ENCODE results near the gene RNGTT.
"Not testable (repeated sequence)": the region's sequence is repeated elsewhere in the genome, so short reads cannot be mapped to it uniquely, and the experiment has no call there.

Gene RNGTT

GRCh38 chr6:88722686-88723085 lies 240.7 kb downstream of the RNGTT start:
- DNase-seq (ENCODE audit: low spot score) = no peak

- not testable (repeated sequence) for DNase-seq (ENCODE audit: low spot score)
These were observed 247.0 kb downstream of the RNGTT start for GRCh38 chr6:88716399-88716798.

- no peak for DNase-seq (ENCODE audit: low spot score)
These were observed 251.0 kb downstream of the RNGTT start for GRCh38 chr6:88712243-88712936.

GRCh38 chr6:88709819-88710246 lies 253.6 kb downstream of the RNGTT start:
- DNase-seq (ENCODE audit: low spot score) = no peak

GRCh38 chr6:88708197-88708744 lies 255.1 kb downstream of the RNGTT start:
- no peak for DNase-seq (ENCODE audit: low spot score)

GRCh38 chr6:88705601-88706000 lies 257.8 kb downstream of the RNGTT start:
- DNase-seq (ENCODE audit: low spot score) = no peak

GRCh38 chr6:88704980-88705379 lies 258.4 kb downstream of the RNGTT start:
- no peak for DNase-seq (ENCODE audit: low spot score)

GRCh38 chr6:88702956-88703556 lies 260.4 kb downstream of the RNGTT start:
- no peak for DNase-seq (ENCODE audit: low spot score)

GRCh38 chr6:88698661-88699060 lies 264.8 kb downstream of the RNGTT start:
- no peak for DNase-seq (ENCODE audit: low spot score)

GRCh38 chr6:88695937-88696336 lies 267.5 kb downstream of the RNGTT start:
- no peak for DNase-seq (ENCODE audit: low spot score)

GRCh38 chr6:88683734-88684133 lies 279.7 kb downstream of the RNGTT start:
- no peak for DNase-seq (ENCODE audit: low spot score)

GRCh38 chr6:88680654-88681053 lies 282.8 kb downstream of the RNGTT start:
- no peak for DNase-seq (ENCODE audit: low spot score)

- no peak for DNase-seq (ENCODE audit: low spot score)
These were observed 283.6 kb downstream of the RNGTT start for GRCh38 chr6:88679841-88680240.

GRCh38 chr6:88677356-88677755 lies 286.1 kb downstream of the RNGTT start:
- no peak for DNase-seq (ENCODE audit: low spot score)

- no peak for DNase-seq (ENCODE audit: low spot score)
These were observed 291.8 kb downstream of the RNGTT start for GRCh38 chr6:88671624-88672023.

- no peak for DNase-seq (ENCODE audit: low spot score)
These were observed 293.0 kb downstream of the RNGTT start for GRCh38 chr6:88670369-88670768.

GRCh38 chr6:88669475-88669874 lies 293.9 kb downstream of the RNGTT start:
- no peak for DNase-seq (ENCODE audit: low spot score)

- no peak for DNase-seq (ENCODE audit: low spot score)
These were observed 296.5 kb downstream of the RNGTT start for GRCh38 chr6:88666901-88667300.

- no peak for DNase-seq (ENCODE audit: low spot score)
These were observed 298.3 kb downstream of the RNGTT start for GRCh38 chr6:88665131-88665530.

- no peak for DNase-seq (ENCODE audit: low spot score)
These were observed 299.6 kb downstream of the RNGTT start for GRCh38 chr6:88663801-88664200.

- DNase-seq (ENCODE audit: low spot score) = no peak
These were observed 300.7 kb downstream of the RNGTT start for GRCh38 chr6:88662653-88663174.

GRCh38 chr6:88662163-88662580 lies 301.2 kb downstream of the RNGTT start:
- DNase-seq (ENCODE audit: low spot score) = no peak

GRCh38 chr6:88661136-88661535 lies 302.3 kb downstream of the RNGTT start:
- DNase-seq (ENCODE audit: low spot score) = no peak
